ENCODE data around the gene KRT83. TPM values are rescaled to one million over a fixed set of nuclear protein-coding genes. Genes with fewer than 3 reads are reported as not detected.
A peak's percentile ranks its signal among the peaks of the same experiment; 100 is the strongest.
"Not testable (repeated sequence)": the region's sequence is repeated elsewhere in the genome, so short reads cannot be mapped to it uniquely, and the experiment has no call there.

The KRT83 gene
- polyA plus RNA-seq, 10 donors, result not detected

DNA sequence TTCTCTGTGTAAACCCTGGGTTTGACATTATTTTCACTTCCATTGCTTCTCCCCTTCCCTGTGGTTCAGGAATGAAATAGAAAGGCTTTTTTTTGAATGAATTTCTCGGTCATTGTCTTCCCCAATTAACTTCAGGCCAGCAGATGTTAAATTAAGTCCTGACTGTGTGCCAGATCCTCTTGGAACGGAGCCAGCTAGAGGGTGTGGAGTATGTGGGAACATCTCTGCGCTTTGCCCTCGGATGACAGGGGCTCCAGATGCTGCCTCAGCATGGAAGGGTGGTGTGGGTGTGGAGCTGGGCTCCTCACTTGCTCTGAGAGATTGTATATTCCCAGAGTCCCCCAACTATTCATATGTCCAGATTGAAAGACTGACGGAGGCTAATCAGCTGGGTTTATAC is 33.0 kb upstream of the KRT83 start:
- DNase-seq, result peak in 1 of 3 donors; percentile 49

DNA sequence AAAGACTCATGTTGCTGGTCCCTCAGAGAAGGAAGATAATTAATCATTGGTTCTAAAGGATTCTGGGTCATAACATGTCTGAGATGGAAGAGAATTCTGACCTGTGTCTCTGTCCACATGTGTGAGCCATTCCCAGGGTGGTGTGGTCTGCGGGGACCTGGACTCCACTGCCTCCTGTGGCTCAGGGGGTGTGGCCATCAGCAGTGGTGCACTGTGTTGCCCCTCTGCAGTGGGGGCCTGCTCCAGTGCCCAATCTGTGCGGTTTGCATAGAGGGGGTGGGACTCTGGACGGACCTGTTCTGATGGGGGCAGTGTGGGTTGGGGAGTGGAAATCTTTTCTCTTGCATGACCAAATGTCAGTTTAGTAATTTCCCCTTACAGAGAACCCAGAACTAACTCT is 32.6 kb upstream of the KRT83 start:
- no peak for DNase-seq

DNA sequence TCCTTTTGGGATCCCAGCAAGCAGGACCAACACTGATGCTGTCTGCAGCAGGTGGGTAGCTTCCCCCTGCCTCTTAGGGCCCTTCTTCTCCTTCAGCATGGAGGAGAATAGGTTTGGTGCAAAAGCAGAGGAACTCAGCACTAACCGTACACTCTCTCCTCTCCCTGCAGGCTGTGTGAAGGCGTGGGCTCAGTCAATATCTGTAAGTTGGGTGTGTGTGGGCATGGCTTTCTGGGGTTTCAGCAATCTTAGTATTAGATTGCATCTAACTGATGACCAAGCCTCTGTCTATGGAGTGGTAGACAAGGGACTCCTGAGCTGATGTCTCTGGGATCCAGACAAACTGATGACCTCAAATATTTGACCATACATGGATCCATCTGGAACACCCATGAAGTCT is 31.8 kb upstream of the KRT83 start:
- DNase-seq, result no peak

DNA sequence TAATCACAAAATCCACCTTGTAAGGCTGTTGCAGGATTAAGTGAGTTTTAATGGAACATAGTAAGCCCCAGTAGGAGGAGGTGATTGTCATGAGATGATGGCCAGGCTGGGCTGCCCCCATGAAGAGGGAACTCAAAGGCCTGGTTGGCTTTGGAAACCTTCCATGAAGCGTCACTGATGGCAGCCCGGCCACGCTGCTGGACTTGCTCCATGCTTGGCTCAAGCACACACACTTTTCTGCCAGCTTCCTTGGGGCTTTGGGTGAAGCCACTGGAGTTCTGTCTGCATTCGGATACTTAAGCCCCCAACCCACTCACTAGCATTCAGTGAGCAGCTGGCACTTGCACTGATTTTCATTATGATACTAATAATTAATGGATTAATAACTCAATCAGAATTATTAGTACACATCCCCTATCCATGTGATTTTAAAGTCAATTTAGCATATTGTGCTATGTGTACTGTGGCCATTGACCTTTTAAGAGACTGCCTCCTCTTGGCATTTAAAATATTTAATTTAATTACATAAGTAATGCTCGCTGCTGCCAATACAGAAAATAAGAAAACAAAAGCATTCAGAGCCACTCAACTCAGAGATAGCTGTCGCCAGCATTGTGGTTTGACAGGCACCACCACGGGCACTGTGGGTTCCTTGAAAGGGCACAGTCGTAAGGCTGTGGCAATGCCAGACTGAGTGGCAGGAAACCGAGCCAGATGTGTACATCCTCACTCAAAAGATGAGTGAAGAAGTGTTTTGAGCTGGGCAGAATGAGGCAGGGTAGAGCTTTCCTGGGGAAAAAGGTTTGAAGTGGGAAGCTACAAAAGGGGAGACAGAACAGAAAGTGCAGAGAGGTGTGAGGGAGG is 30.2 kb upstream of the KRT83 start:
- DNase-seq, result peak in 1 of 3 donors; percentile 37

DNA sequence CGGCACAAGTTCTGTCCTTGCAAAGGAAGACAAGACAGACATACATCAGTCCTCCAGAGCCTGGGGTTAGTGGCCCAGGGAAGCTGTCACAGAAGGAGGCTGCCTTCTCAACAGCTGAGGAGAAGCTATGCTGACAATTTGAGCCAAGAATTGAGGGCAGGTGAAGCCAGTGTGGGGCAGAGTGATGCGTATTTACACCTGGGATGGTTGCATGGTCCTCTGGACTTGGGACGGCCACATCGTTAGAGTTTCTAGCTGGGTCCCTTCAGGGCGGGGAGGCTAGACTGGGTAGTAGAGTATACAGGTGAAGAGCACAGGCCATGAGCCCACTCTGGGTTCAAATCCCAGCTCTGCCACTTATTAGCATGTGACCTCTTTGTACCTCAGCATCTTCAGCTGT is 29.6 kb upstream of the KRT83 start:
- DNase-seq, result no peak

DNA sequence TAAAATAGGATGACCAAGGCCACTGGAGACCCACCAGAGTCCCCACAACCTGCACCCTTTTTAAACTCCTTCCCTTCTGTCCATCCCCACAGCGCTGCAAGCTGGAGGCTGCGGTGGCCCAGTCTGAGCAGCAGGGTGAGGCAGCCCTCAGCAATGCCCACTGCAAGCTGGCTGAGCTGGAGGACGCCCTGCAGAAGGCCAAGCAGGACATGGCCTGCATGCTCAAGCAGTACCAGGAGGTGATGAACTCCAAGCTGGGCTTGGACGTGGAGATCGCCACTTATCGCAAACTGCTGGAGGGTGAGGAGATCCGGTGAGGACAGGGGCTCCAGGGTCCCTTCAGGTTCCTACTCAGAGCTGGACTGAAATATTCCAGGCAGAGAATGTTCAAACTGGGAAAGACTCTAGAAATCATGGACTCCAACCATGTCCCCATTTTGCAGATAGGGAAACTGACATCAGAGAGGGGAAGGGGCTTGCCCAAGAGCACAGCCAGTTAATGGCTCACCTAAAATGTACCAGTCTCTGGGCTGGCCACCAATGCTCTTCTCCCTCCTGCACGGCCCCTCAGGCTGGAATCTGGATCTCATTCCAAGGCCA is 28.9 kb upstream of the KRT83 start:
- no peak for DNase-seq

DNA sequence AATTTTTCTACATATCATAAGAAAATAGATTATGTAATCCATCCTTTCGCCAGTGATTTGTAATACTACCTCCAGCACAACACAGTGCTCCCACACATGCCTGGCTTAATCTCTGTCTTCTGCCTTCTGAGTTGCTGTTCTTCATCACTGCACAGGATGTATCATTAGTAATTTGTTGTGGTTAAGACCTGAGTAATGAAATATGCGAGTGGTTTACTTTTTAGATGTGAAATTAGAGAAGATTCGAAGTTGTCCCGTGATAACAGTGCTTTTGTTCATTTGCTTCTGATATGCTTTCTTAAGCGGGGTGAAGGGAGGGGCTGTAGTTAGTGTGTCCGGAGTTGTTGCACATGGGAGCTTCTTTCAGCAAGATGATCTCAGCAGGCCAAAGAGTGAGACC is 28.0 kb upstream of the KRT83 start:
- no peak for DNase-seq

DNA sequence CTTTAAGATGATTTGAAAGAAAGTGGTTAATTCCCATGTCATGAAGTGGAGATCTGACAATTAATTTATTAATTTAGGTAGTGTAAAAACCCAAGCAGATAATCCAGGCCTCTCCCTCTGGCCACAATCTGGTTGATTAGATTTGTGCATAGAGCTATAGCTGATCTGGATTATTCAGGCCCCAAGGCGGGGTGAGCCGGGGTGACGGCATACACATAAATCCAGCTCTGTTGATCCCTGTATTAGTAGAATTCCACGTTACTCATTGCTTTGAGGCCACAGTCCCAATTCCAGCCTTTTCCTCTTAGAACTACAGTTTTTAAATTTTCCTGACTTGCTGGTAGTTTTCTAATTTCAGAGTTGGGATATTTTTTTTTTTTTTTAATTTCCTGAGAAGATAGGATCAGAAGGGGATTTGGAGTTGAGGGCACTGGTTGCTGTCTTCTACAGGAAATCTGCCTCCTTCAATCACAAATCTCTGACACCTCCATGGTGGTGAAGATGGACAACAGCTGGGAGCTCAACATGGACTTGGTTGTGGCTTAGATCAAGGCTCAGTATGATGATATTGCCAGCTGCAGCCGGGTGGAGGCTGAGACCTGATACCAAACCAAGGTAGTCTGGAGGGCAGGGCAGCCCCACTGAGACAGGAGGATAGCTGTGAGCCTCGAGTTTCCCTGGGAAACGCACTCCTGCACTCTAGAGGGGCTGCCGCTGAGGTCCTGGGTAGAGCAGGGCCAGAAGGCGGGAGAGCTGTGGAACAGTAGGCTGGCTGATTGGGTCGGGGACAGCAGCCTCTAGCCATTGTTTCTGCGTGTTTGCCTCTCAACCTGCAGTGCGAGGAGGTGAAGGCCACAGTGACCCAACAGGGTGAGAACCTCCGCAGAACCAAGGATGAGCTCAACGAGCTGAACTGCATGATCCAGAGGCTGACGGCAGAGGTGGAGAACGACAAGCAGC is 26.6 kb upstream of the KRT83 start:
- peak in 1 of 3 donors; percentile 28 for DNase-seq

DNA sequence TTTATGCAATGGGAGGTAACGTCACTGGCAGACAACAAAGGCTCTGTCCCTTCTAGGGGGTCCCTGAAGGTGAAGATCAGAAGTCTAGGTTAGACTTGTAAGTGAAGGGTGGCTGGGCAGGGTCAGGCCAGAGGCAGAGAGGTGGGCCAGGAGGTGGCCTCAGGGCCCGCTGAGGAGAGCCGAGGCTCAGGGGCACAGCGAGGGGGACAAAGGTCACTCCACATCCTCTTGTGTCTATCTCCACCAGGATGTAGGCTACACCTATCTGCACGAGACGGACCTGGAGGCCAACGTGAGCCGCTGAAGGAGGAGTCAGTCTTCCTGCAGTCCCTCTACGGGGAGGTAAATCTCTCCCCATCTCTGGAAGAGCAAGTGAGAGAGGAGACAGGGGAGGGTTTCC is 25.8 kb upstream of the KRT83 start:
- DNase-seq, result no peak

DNA sequence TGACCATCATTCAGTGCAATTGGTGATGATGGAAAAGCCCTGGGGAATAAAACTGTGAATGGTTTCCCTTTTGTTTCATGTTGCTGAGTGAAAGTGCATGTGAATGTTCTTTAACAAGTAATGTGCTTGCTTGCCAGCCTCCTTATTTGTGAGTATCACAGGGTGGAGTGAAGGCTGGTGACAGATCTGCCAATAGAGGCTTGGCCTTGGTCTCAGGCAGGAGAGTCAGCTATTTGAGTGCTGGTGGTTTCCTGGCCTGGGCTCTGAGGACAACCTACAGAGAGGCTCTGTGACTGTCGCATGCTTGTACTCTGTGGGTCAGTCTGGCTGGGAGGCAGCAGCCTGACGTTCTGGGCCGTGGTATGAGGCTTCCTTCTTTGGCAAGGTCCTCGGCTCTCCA is 25.4 kb upstream of the KRT83 start:
- DNase-seq, result no peak

DNA sequence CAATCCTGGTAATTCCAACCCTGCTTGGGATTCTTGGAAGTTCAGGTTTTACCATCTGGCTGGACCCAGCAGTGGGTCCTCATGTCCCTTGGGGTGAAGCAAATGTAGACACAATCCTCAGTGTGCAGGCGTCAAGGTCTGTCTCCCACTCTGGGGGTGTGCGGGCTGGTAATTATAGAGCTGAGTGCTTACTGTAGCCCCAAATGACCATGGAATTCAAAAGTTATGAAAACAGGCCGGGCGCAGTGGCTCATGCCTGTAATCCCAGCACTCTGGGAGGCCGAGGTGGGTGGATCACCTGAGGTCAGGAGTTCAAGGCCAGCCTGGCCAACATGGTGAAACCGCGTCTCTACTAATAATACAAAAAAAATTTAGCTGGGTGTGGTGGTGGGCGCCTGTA is 23.8 kb upstream of the KRT83 start:
- not testable (repeated sequence) for DNase-seq

DNA sequence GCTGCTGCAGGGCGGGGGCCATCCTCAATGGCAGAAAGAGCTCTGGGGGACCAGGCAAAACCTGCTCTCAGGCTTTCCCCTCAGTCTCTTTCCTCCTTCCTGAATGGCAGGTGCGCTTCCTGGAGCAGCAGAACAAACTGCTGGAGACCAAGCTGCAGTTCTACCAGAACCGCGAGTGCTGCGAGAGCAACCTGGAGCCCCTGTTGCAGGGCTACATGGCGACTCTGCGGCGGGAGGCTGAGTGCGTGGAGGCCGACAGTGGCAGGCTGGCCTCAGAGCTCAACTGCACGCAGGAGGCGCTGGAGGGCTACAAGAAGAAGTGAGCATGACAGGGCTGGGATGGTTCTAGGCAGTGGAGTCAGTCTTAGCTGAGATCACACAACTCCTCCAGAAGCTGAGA is 22.9 kb upstream of the KRT83 start:
- DNase-seq, result no peak

DNA sequence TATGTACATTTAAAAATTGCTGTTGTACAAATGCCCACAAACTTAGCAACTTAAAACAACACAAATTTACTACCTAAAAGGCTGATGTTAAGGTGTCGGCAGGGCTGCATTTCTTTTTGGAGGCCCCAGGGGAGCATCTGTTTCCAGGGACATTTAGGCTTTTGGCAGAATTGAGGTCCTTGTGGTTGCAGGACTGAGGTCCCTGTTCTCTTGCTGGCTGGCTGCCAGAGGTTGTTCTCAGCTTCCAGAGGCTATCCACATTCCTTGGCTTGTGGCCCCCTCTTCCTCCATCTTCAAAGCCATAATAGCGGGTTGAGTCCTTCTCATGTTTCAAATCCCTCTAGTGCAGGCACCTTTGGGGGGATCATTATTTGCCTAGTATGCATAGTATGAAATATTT is 22.4 kb upstream of the KRT83 start:
- no peak for DNase-seq

DNA sequence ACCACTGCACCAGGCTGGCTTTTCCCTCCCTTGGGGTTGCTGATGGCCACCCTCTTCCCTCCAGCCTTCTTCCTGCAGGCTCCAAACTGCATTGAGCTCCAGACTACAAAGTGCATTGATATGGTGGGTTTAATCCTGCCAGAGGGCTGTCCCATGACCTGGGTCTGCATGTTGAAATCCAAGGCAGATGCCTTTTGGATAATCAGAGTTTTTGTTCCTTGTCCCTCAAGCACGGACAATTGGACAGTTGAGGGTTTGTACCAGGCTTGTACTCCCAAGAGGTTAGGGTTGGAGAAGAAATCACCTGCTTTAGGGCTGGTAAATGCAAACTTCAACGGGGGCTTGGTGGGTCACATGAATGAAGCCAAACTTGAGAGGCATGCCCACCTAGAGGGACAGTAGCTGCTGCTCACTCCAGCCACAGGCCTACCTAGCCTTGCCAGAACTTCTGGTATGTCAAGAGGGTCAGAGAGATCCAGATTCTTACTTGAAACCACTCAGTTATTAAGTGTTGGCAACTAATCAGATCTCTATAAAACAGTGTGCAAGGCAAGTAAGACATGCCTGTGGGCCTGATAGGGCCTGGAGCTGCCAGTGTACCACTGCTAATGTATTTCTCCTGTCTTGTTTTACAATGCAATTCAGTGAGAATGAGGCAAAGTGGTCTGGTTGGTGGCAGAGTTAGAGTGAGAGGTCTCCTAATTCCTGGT is 21.7 kb upstream of the KRT83 start:
- DNase-seq, result no peak

DNA sequence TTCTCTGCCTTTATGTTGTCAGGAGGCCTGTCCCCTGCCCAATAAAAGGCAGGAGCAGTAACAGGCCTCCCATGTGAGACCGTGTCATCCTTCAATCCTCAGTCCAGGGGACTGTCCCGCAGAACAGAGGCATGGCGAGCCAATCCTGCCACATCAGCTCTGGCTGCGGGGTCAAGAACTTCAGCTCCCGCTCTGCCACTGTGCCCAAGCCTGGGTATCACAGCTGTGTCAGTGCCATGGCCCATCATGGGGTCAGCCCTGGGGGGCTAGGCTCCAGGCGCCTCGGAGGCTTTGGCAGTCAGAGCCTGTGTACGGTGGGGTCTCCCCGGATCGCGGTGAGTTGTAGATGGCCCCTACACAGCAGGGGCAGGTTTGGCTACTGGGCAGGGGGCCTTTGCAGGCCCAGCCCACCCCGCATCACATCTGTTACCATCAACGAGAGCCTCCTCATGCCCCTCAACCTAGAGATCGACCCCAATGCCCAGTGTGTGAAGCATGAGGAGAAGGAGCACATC is 19.9 kb upstream of the KRT83 start:
- no peak for DNase-seq

DNA sequence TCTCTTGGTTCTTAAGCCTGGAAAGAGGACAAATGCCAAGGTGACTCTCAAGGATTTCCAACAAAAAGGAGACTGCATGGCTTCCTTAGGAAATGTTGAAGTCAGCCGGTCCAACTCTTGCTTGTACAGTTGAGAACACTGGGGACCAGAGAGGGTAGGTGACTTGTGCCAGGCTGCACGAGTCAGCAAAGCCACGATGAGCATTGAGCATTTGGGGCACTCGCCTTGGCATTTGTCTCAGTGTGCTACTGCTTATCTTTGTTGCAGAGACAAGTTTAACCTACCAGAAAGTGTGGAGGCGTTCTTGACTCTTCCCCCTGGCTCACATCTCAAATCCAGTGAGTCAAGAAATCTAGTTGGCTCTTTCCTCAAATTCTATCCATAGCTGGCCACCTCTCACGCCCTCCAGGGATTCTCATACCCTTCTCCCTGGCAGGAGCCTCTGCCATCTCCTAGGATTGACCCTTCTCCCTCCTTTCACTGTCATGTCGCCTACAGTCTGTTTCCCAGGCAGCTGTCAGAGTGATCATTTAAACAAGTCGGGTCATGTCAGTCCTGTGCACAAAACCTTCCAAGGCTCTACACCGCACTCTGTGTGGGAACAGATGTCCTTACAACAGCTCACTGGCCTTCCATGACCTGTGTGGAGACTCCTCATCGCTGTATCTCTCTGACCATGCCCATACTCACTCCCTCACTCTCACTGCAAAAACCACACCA is 17.2 kb upstream of the KRT83 start:
- no peak for DNase-seq

DNA sequence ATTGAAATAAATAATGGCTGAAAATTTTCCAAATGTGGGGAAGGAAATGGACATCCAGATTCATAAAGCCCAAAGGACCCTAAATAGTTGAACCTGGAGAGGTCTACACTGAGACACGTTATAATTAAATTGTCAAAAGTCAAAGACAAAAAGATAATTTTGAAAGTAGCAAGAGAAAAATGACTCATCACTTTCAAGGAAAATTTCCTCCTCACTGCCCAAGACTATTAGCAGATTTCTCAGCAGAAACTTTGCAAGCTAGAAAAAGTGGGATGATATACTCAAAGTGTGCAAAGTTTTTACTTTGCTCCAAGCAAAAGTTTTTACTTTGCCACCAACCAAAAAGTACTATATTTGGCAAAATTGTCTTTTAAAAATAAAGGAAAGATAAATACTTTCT is 15.9 kb upstream of the KRT83 start:
- DNase-seq, result no peak

DNA sequence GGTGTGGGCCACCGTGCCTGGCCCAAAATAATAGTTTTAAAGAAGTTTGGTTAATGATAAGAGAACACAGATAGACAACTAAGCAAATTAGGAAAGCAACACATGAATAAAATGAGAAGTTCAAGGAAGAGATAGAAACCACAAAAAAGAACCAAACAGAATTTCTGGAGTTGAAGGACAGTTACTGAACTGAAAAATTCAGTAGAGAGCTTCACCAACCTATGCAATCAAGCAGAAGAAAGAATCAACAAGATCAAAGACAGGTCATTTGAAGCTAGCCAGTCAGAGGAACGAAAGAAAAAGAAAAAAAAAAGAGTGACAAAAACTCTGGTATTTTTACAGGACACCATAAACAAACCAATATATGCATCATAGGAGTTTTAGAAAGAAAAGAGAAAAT is 15.4 kb upstream of the KRT83 start:
- no peak for DNase-seq

DNA sequence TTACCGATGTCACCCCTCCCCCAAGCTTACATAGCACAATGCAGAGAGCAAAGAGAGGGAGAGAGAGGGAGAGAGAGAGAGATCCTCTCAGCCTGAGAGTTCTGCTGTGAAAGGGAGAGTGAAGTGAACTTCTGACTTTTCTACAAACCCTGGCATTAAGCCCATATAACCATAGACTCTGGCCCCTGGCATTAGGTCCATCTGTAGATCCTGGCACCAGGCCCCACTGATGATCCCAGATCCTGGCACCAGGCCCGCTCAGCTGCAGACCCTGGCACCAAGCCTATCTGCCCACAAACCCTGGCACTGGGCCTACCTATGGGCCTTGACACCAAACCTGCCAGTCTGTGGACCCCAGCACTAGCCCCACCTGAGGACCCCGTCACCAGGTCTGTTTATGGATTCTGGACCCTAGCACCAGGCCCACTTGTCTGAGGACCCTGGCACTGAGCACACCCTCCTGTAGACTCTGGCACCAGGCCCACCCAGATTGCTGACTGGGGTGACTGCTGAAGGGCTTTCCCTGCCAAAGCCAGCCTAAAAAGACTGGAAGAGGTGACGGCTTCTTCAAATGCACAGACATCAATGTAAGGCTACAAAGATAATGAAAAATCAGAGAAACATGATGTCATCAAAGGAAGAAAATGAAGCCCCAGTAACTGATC is 14.5 kb upstream of the KRT83 start:
- peak in 1 of 3 donors; percentile 12 for DNase-seq

DNA sequence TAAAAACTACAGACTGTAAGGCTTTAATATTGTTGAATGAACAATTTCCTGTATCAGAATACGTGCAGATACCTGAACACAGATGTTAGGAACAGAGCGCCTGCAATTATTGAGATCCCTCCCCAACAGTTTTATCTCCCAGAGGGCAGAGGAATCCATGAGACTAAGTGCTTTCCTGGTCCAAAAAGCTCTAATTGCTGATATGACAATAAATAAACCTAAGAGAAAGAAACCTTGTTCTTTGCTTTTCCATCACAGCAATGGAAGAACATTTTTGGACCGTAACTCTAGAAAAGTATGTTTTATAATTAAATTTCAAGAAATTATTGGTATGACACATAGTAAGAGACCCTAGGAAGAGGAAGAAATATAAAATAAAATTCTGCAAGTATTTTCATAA is 13.0 kb upstream of the KRT83 start:
- DNase-seq, result no peak

Measured in muscle of back (tissue), 11 donors.